ENCODE results near the gene CTNND2. TPM values are rescaled to one million over a fixed set of nuclear protein-coding genes. Genes with fewer than 3 reads are reported as not detected.
"Not testable (repeated sequence)": the region's sequence is repeated elsewhere in the genome, so short reads cannot be mapped to it uniquely, and the experiment has no call there.

Gene CTNND2
- total RNA-seq, 1 donor from 2014 or later: not detected

GRCh38 chr5:11040345-11040744, 863.9 kb downstream of the CTNND2 start:
- no peak for DNase-seq (ENCODE audit: low read depth)

GRCh38 chr5:11038772-11039171, 865.5 kb downstream of the CTNND2 start:
- DNase-seq (ENCODE audit: low read depth): no peak

GRCh38 chr5:11037941-11038340, 866.3 kb downstream of the CTNND2 start:
- no peak for DNase-seq (ENCODE audit: low read depth)

- DNase-seq (ENCODE audit: low read depth): no peak
Measured at GRCh38 chr5:11037080-11037479, 867.2 kb downstream of the CTNND2 start.

GRCh38 chr5:11030671-11031070, 873.6 kb downstream of the CTNND2 start:
- no peak for DNase-seq (ENCODE audit: low read depth)

- DNase-seq (ENCODE audit: low read depth): no peak
Measured at GRCh38 chr5:11027660-11028059, 876.6 kb downstream of the CTNND2 start.

GRCh38 chr5:11026543-11026942, 877.7 kb downstream of the CTNND2 start:
- DNase-seq (ENCODE audit: low read depth): no peak

GRCh38 chr5:11023945-11024344, 880.3 kb downstream of the CTNND2 start:
- DNase-seq (ENCODE audit: low read depth): no peak

GRCh38 chr5:11013793-11014192, 890.5 kb downstream of the CTNND2 start:
- no peak for DNase-seq (ENCODE audit: low read depth)

GRCh38 chr5:11012295-11012694, 892.0 kb downstream of the CTNND2 start:
- no peak for DNase-seq (ENCODE audit: low read depth)

GRCh38 chr5:11010429-11011210, 893.6 kb downstream of the CTNND2 start:
- no peak for DNase-seq (ENCODE audit: low read depth)

- DNase-seq (ENCODE audit: low read depth): no peak
Measured at GRCh38 chr5:11009576-11009975, 894.7 kb downstream of the CTNND2 start.

- DNase-seq (ENCODE audit: low read depth): no peak
Measured at GRCh38 chr5:11007269-11007870, 896.9 kb downstream of the CTNND2 start.

- DNase-seq (ENCODE audit: low read depth): not testable (repeated sequence)
Measured at GRCh38 chr5:11004523-11004922, 899.7 kb downstream of the CTNND2 start.

- DNase-seq (ENCODE audit: low read depth): no peak
Measured at GRCh38 chr5:11000515-11001353, 903.5 kb downstream of the CTNND2 start.

GRCh38 chr5:10999714-11000113, 904.5 kb downstream of the CTNND2 start:
- no peak for DNase-seq (ENCODE audit: low read depth)

GRCh38 chr5:10995891-10996290, 908.4 kb downstream of the CTNND2 start:
- no peak for DNase-seq (ENCODE audit: low read depth)

GRCh38 chr5:10994091-10994986, 909.9 kb downstream of the CTNND2 start:
- DNase-seq (ENCODE audit: low read depth): no peak

GRCh38 chr5:10990634-10991033, 913.6 kb downstream of the CTNND2 start:
- DNase-seq (ENCODE audit: low read depth): no peak

GRCh38 chr5:10989577-10990263, 914.5 kb downstream of the CTNND2 start:
- no peak for DNase-seq (ENCODE audit: low read depth)

- no peak for DNase-seq (ENCODE audit: low read depth)
Measured at GRCh38 chr5:10988622-10989021, 915.6 kb downstream of the CTNND2 start.
